Uterus (tissue), 2 donors: ENCODE results near the gene TBC1D32.

Source experiments
- CTCF ChIP-seq, 4 experiments: fragments of 200-600 bp in 2 of 4; fragments of 450-650 bp in 2 of 4; sonication (generic) in 2 of 4; IDR thresholded peaks; one replicate each; pipeline ENCODE4 v1.5.1; 2016 to 2019; ENCODE audit warnings: antibody characterized with exemption in 4 of 4, mild to moderate bottlenecking in 2 of 4, moderate library complexity in 1 of 4
- POLR2A ChIP-seq, 2 donors: fragments of 450-650 bp; IDR thresholded peaks; one replicate each; pipeline ENCODE4 v1.6.1; 2016; ENCODE audit warnings: antibody characterized with exemption in 2 of 2, mild to moderate bottlenecking in 1 of 2, moderate library complexity in 1 of 2

GRCh38 chr6:121158891-121159290, 175.4 kb downstream of the TBC1D32 start:
- TF ChIP-seq CTCF (IDR thresholded peaks at IDR 0.05) (no peak), POLR2A (IDR thresholded peaks at IDR 0.05) (no peak)
